Measurements from ENCODE around the gene CEBPG. TPM values are rescaled to one million over a fixed set of nuclear protein-coding genes. Genes with fewer than 3 reads are reported as not detected.

CEBPG gene
- total RNA-seq = 10 to 100 TPM; 47.8 to 68.5 (median 58.2) TPM
- long read RNA-seq, donor 1, full-length matches to known transcripts = 68 of 74 reads
- long read RNA-seq, donor 1, partial matches to known transcripts = 0 of 74 reads
- long read RNA-seq, donor 1, other reads (novel, unspliced or antisense) = 6 of 74 reads
- long read RNA-seq, donor 2, full-length matches to known transcripts = 63 of 68 reads
- long read RNA-seq, donor 2, partial matches to known transcripts = 0 of 68 reads
- long read RNA-seq, donor 2, other reads (novel, unspliced or antisense) = 5 of 68 reads

DNA sequence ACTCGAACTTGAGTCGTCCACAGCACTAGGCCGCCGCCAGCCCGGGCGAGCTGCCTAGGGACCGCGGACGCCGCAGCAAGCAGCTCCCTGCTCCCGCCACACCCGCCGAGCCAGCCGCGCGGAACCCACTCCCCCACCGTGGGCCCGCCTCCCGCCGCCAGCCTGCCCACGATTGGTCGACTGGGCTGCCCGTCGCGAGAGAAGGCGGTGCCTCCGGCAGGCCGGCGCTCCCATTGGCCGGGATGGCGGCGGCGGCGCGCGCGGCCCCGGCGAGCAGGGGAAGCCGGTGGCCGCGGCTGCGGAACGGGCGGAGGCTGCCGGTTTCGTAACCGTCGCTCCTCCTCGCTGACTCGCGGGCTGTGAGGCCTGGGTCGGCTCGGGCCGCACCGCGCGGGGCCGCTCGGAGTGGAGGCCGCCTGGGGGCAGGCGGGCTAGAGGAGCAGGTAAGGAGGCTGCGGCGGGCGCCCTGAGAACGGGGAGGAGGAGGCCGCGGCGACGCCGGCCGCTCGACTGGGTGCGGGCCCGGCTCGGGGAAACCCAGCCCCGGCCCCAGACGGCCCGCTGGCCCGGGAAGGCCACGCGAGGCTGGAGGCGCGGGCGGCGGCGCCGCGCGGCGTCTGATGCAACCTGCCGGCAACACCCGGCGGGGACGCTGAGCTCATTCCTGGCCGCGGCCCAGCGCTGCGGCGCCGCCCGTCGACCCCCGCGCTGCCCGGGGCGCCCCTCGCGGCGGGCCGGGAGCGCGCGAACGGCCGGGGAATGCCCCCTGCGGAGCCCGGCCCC is at the start of gene CEBPG:
CEBPG (plus strand) TSS at position 257 of the 783 bp plus-strand sequence. CDS start 5,531 bp downstream, outside the sequence.
- Histone ChIP-seq H3K36me3 (ENCODE audit: low read depth) (peaks cover 3% of the 10 kb centered on the region), H3K9me3 (no peaks in the 10 kb centered on the region), H3K4me1 (ENCODE audit: low read depth) (peaks cover 20% of the 10 kb centered on the region), H3K4me3 (peak within 1 kb of the TSS; percentile 87)
- ATAC-seq = peak; percentile 89
- peak; percentile 92 to 99 (median 95) for DNase-seq
- intact Hi-C loops (cut with DNase I, micrococcal nuclease) = loop anchor here (10.0 kb wide), 1 partner anchor 69 kb away; the partner anchor contains the start of gene CEBPA (in 2 of the 2)
- TF ChIP-seq, protein P1, sequence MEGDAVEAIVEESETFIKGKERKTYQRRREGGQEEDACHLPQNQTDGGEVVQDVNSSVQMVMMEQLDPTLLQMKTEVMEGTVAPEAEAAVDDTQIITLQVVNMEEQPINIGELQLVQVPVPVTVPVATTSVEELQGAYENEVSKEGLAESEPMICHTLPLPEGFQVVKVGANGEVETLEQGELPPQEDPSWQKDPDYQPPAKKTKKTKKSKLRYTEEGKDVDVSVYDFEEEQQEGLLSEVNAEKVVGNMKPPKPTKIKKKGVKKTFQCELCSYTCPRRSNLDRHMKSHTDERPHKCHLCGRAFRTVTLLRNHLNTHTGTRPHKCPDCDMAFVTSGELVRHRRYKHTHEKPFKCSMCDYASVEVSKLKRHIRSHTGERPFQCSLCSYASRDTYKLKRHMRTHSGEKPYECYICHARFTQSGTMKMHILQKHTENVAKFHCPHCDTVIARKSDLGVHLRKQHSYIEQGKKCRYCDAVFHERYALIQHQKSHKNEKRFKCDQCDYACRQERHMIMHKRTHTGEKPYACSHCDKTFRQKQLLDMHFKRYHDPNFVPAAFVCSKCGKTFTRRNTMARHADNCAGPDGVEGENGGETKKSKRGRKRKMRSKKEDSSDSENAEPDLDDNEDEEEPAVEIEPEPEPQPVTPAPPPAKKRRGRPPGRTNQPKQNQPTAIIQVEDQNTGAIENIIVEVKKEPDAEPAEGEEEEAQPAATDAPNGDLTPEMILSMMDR (IDR thresholded peaks at IDR 0.05) = no peak

DNA sequence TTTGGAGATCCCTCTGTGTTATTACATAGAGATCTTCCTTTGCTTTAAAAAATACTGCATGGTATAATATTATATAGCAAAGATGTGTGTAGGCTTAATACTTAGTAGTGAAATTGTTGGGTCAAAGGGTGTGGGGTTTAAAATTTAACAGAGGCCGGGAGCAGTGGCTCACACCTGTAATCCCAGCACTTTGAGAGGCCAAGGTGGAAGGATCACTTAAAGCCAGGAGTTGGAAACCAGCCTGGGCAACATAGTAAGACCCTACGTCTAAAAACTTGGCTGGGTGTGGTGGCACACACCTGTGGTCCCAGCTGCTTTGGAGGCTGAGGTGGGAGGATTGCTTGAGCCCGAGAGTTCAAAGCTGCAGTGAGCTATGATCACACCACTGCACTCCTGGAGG is 48.9 kb upstream of the CEBPG start:
- H3K4me1 ChIP-seq (ENCODE audit: low read depth) = peaks cover 5% of the 10 kb centered on the region
- H3K4me3 ChIP-seq = no peak overlapping the region
- ATAC-seq = peak; percentile 61
- no peaks in the 10 kb centered on the region for H3K36me3 ChIP-seq (ENCODE audit: low read depth)
- intact Hi-C loops (cut with DNase I, micrococcal nuclease) = no loop called here
- peaks cover 6% of the 10 kb centered on the region for H3K9me3 ChIP-seq
- TF ChIP-seq, protein P1 (IDR thresholded peaks at IDR 0.05) = no peak
- DNase-seq = peak in 1 of 3 donors; percentile 26

DNA sequence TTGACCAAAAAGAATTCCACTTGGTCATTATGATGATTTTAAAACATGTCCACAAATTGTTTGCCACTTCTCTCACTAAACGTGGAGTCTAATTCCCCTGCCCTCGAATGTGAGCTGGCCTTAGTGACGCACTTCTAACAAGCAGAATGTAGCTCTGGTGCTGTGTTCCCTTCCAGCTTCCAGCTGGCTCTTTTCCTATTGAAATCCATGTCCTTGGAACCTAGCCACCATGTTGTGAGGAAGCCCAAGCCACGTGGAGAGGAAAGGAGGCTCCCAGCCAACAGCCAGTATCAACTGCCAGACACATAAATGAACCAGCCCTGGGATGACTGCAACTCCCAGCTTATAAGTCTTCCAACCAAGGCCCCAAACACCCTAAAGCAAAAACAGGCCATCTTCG is 47.6 kb upstream of the CEBPG start:
- intact Hi-C loops (cut with DNase I, micrococcal nuclease) = no loop called here
- DNase-seq = no peak
- TF ChIP-seq, protein P1 (IDR thresholded peaks at IDR 0.05) = no peak
- Histone ChIP-seq H3K4me1 (ENCODE audit: low read depth) (peaks cover 5% of the 10 kb centered on the region), H3K36me3 (ENCODE audit: low read depth) (no peaks in the 10 kb centered on the region), H3K4me3 (no peak overlapping the region), H3K9me3 (peaks cover 6% of the 10 kb centered on the region)
- no peak for ATAC-seq

DNA sequence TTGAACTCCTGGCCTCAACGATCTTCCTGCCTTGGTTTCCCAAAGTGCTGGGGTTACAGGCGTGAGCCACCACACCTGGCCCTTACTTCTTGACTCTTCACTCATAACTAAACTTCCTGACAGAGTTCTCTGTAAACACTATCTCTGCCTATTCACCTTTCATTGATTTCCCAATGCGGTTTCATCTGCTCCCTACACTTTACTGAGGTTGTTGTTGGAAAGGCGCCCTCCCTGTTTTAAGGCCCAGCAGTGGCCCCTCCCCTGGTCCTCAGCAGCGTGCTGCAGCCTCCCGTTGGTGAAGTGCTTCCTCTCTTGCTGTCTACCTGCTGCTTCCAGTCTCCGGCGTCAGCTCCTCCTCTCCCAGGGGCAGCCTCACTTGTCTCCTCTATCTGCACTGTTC is 44.4 kb upstream of the CEBPG start:
- Histone ChIP-seq H3K9me3 (peaks cover 6% of the 10 kb centered on the region), H3K36me3 (ENCODE audit: low read depth) (no peaks in the 10 kb centered on the region), H3K4me3 (no peak overlapping the region), H3K4me1 (ENCODE audit: low read depth) (peaks cover 4% of the 10 kb centered on the region)
- DNase-seq (no peak), ATAC-seq (no peak)
- intact Hi-C loops (cut with DNase I, micrococcal nuclease) = no loop called here
- TF ChIP-seq, protein P1 (IDR thresholded peaks at IDR 0.05) = no peak

DNA sequence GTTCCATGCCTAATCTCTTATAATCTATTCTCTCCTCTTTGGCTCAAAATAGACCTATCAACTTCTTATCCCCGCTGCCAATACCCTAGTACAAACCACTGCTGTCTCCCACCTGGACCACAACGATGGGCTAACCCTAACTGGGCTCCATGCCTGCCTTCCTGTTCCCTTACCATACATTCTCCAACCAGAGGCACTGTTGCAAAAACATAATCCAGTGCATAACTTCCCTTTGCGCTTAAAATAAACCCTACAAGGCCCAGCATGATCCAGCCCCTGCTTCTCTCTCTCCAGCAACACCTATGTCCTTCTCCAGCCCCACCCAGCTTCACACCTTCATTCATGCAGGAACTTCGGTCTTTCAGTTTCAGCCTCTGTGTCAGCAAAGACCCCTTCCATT is 43.8 kb upstream of the CEBPG start:
- intact Hi-C loops (cut with DNase I, micrococcal nuclease) = no loop called here
- no peak for DNase-seq
- no peak for ATAC-seq
- H3K36me3 ChIP-seq (ENCODE audit: low read depth) = no peaks in the 10 kb centered on the region
- TF ChIP-seq, protein P1 (IDR thresholded peaks at IDR 0.05) = no peak
- no peak overlapping the region for H3K4me3 ChIP-seq
- H3K4me1 ChIP-seq (ENCODE audit: low read depth) = no peaks in the 10 kb centered on the region
- H3K9me3 ChIP-seq = peaks cover 6% of the 10 kb centered on the region

Data from mucosa of descending colon (tissue), 3 donors.